Superior temporal gyrus (tissue), 1 donor: Measurements from ENCODE around the gene SBK1.
"Not testable (repeated sequence)": the region's sequence is repeated elsewhere in the genome, so short reads cannot be mapped to it uniquely, and the experiment has no call there.

Experiments used
- DNase-seq: peaks from one replicate; pipeline ENCODE4 v3.0.0-alpha.2; 2016; ENCODE audit errors: extremely low spot score

The SBK1 gene

DNA sequence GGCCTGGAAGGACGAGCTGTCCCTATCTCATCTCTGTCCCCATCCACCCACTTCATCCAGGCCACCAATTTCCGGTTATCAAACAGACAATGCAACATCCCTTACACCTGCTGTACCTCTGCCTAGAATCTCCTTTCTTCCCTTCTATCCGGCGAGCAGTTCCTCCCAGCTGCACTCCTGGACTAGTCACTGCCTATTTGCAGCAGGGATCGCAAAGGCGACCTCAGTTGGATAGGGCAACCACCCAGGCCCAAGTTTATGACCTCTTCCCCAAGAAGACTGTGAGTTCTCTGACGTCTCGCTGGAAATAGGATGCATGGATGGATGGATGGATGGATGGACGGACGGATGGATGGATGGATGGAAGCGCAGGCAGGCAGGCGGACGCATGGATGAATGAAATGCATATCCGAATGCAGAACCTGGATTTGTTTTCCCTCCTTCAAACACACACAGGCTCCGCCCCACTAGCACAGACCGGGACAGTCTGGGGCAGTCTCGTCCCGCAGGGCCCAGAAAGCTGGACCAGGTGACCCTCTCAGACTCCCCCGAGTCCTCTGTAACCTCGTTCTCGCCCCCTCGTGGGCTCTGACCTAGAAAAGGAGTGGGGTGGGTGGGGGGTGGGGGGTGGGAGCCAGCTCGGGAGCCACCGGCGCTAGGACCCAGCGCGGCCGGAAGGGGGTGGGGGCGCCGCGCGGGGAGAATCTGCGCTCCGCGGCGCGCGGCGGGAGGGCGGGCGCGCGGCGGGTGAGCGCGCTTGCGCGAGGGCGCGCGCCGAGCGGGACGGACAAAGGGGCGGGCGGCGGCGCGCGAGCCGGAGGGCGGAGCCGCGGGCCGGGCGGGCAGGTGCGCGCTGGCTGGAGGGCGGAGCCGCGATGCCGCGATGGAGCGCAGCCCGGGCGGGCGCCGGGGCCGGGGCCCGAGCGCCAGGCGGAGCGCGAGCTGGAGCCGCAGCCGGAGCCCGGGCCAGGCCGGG is at the start of gene SBK1:
SBK1 (plus strand) TSS at position 875 of the 976 bp plus-strand sequence. CDS start 24,867 bp downstream, outside the sequence.
- DNase-seq: peak; percentile 69

DNA sequence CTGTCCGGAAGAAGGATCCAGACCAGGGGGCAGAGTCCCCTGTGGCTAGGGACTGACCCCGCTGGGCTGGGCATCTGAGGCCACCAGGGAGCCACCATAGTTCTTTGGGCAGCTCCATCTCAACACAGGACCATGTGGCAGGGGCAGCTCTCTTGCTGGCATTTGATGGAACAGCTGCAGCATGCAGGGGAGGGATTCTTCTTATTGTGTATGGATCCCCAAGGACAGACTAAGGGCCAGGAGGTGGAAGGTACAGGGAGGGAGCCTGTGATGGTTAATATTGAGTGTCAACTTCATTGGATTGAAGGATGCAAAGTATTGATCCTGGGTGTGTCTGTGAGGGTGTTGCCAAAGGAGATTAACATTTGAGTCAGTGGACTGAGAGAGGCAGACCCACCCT is 42.8 kb upstream of the SBK1 start:
- DNase-seq: not testable (repeated sequence)

DNA sequence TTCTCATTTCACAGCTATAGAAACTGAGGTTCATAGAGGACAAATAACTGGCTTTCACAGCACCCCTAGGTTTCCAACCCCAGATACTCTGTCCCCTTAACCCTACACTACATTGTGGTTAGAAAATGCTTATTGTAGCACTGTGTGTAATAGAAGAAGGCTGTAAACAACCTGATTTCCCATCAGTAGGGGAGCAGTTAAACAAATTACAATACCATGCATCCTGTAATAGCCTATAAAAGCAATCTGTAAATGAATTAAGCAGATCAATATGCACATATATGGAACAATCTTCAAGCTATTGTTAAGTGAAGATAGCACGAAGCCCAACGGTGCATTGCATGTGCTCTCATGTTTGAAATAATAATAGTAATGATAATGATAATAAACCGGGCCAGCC is 41.3 kb upstream of the SBK1 start:
- DNase-seq: no peak

DNA sequence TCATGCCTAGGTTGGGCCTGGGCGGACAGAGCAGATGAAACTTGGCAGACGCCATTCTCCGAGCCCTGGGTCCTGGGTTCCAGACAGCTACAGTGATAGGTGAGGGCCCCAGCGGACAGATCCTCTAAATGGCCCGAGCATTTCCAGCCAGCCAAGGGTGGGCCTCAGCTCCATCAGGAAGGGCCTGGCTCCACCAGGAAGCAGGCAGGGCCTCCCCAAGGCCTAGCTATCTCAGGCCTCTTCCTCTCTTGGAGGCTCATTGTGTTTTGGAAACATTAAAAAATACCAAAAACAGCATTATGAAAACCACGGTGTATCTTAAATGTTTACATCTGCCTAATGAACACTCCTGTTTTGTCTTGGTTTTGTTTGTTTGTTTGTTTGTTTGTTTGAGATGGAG is 38.2 kb upstream of the SBK1 start:
- no peak for DNase-seq

DNA sequence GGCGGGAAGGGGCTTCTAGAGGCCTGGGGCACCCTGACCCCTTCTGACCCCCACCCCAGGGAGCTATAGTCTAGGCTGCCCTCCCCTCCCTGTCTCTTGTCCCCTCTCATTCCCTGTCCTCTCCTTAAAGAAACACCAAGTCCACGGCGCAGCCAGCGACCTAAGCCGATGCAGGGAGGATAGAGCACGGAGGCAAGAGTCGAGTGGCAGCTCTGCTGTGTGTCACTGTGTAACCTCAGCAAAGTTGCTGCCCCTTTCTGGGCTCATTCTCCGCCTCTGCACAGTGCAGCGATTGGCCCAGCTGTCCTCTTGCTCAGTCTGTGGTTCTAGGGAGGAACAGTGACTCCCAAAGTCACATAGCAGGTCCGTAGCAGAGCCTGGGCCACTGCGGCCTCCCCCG is 36.5 kb upstream of the SBK1 start:
- no peak for DNase-seq

DNA sequence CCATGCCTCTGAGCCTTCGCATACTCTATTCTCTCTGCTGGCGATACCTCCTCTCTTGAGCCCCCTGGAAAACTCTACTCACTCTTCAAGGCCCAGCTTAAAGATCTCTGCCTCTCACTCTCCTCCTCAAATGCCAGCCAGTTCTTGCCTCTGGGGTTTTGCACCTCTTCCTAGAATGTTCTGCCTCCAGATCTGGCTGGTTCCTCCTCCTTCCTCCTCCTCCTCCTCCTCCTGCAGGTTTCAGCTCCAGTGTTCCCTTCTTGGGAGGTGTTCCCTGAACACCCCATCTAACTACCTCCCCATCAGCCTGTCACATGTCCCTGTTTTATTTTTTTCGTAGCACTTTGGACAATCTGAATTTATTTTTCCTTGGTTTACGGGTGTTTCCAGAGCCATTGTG is 35.1 kb upstream of the SBK1 start:
- DNase-seq: no peak

DNA sequence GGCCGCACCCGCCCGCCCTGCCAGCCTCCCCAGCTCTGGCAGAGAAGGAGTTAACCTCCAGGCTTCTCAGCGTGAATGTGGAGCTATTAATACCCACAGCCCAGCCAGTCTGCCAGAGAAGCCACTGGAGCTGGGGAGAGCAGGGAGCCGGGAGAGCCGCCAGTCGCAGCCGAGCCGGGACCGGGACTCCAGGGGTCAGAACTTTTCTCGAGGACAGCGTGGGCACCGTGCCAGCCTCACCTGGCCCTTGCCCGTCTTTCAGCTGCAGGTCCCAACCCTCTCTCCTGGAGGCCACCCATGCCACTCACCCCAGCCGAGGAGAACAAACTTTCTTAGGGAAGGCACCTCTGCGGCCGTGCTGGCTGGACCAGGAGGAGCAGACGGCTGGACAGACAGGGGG is 33.8 kb upstream of the SBK1 start:
- DNase-seq: no peak

DNA sequence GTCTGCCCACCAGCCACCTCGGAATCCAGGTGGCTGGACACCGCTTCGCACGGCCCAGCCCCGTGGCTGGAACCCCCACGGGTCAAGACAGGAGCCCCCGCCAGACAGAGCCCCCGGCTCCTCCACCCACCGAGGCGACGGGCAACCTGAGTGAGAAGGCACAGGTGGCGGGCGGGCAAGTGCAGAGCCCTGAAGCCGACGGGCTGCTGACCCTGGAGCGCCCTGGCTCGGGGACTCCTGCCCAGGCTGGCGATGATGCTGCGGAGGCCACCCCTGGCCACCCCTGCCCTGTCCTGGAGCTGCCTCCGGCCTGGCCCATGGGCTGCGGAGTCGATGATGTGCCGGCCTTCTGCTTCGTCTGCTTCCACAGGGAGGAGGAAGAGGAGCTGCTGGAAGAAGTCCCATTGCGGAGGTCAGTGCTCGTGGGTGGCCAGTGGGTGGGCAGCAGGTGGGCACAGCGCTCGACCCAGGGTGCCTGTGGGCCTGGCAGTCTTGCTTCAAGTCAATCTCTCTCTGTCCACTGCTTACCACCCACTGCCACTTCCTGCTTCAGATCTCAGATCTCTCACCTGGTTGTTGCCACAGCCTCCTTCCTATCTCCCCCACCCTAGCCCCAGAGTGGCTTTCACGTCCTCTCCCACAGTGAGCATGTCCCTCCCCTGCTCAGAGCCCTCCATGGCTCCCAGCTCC is 33.1 kb upstream of the SBK1 start:
- DNase-seq: no peak

DNA sequence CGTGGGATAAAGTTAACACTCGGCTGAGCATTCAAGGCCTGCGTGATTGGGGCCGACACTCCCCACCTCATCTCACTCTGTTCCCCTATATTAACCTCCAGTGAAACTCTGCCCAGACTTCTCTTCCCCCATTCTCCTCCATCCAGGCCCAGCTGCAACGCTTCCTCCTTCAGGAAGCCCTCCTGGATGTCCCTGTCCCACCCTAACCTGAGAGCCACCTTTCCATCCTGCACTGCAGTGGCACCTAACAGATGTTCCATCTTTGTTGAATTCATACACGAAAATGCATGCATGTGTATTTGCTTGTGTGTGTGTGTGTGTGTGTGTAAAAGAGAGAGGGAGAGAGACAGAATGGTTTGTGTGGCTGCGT is 32.6 kb upstream of the SBK1 start:
- DNase-seq: no peak

DNA sequence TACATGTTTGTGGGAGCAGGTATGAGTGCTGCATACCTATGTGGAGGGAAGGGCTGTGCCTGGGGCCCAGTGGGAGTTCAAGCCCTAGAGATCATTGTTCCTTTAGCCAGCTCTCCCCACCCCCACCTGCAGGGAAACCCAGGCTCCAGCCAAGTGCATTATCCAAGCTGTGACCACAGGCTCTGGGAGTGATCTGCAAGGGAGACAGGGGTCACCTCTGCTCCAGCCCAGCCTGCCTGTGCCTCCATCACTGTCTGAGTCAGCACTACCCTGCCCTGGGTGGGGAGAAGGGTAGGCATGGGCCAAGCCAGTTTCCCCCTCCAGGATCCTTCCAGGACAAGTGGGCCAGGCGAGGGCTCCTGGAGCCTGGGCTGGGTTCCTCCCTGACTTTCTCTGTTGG is 32.1 kb upstream of the SBK1 start:
- DNase-seq: no peak

DNA sequence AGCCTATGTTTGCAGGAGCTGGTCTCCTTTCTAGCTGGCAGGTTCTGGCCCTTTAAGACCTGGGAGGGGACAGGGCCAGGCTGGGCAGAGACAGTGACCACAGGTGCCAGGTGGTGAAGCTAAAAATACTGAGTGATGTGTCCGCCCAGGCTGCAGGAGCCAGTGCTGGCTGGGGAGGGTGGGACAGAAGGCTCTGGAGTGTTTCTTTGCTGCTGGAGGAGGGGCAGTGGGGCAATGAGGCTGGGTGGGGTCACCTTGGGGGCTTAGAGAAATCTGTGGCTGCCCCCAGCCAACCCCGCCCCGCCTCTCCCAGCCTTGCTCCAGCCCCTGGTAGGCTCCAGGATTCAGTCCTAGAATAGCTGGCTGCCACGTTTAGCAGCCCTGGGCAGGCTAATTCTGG is 30.4 kb upstream of the SBK1 start:
- no peak for DNase-seq

DNA sequence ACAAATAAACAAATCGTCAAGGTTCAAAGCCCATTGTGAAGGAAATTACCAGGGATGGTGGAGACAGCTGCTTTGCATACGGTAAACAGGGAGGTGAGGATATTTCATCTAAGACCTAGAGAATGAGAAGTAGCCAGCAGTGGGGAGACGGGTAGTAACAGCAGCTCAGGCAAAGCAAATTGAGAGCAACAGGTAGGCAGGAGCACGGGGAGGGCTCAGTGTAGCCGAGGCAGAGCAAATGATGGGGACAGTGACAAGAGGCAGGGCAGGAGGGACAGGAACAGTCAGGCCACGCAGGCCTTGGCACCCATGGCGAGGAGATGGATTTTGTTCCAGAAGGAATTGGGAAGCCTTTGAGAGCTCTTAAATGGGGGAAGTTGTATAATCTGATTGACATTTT is 29.0 kb upstream of the SBK1 start:
- DNase-seq: no peak

DNA sequence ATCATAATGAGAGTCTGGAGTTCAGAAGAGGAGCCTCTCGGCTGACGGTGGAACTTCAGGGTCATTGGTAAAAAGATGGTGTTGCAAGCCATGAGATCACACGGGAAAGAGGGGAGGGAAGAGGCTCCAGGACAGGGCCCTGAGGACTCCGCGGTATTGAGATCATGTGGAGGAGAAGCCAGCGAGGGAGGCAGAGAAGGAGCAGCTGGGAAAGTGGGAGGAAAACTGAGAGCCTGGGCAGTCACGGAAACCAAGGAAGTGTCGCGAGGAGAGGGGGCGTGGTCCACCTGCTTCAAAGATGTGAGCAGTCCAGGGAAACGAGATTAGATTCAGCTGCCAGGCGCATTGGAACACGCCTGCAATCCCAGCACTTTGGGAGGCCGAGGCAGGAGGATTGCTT is 27.7 kb upstream of the SBK1 start:
- DNase-seq: peak; percentile 52

DNA sequence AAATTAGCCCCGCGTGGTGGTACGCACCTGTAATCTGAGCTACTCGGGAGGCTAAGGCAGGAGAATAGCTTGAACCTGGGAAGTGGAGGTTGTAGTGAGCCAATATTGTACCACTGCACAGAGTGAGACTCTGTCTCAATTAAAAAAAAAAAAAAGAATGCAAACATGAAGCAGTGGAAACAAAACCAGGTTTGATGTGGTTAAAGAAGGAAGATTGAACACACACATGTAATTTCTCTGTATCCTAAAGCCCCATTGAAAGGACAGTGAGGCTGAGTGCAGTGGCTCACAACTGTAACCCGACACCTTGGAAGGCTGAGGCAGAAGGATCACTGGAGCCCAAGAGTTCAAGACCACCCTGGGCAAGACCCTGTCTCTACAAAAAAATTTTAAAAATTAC is 26.5 kb upstream of the SBK1 start:
- DNase-seq: no peak

DNA sequence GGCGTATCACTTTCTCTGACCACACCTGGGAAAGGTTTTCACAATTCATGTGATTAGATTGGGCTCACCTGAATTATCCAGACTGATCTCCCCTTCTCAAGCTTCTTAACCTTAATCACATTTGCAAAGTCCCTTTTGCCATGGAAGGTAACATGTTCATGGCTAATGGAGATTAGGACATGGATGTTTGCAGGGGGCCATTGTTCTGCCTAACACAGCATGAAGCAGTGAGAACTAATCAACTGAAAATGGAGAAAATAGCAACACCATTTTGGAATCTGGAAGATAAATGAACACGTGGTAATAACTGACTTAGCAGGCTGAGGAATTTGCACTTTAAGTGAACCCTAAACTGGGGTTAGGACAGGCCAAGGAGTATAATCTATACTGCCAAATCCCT is 25.0 kb upstream of the SBK1 start:
- no peak for DNase-seq

DNA sequence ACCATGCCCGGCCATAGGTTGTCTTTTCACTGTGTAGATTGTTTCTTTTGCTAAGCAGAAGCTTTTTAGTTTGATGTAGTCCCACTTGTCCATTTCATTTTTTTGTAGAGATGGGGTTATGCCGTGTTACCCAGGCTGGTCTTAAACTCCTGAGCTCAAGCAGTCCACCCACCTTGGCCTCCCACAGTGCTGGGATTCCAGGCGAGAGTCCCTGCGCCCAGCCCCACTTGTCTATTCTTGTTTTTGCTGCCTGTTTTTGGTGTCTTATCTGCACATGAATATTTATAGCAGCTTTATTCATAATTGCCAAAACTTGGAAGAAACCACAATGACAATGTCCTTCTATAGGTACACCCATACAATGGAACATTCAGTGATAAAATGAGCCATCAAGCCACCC is 18.8 kb upstream of the SBK1 start:
- DNase-seq: no peak

DNA sequence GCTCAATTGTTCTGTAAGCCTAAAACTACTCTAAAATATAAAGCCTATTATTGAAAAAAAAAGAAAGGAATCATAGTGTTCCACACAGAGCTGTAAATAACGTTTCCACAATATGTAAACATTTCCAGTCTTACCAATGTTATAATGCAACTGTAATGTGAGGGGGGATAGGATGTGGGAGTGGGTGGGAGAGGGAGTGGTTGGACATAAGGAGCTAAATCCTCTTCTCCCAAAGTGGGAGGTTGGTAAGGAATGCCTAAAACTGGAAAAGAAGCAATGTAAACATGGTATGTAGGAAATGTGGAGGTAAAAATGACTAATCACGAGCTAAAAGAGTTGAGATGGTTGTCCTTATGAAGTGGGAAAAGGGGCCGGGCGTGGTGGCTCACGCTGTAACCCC is 17.6 kb upstream of the SBK1 start:
- DNase-seq: no peak

DNA sequence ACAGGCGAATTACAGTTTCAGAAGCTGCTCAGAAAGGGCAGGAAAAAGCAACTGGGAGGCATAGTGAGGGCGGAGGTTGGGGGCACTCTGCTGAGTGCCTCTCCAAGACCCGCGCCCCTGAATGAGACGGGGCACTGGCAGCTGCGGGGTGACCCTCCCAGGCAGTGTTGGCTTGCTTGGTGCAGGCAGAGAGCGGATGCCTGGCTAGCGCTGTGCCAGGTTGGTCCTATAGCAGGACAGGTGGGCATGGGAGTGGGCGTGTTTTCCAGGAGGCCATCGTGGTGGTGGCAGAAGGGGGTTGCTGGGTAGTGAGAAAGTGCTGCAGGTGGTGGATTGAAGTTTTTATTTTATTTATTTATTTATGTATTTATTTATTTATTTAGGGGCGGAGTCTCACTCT is 16.0 kb upstream of the SBK1 start:
- DNase-seq: no peak

DNA sequence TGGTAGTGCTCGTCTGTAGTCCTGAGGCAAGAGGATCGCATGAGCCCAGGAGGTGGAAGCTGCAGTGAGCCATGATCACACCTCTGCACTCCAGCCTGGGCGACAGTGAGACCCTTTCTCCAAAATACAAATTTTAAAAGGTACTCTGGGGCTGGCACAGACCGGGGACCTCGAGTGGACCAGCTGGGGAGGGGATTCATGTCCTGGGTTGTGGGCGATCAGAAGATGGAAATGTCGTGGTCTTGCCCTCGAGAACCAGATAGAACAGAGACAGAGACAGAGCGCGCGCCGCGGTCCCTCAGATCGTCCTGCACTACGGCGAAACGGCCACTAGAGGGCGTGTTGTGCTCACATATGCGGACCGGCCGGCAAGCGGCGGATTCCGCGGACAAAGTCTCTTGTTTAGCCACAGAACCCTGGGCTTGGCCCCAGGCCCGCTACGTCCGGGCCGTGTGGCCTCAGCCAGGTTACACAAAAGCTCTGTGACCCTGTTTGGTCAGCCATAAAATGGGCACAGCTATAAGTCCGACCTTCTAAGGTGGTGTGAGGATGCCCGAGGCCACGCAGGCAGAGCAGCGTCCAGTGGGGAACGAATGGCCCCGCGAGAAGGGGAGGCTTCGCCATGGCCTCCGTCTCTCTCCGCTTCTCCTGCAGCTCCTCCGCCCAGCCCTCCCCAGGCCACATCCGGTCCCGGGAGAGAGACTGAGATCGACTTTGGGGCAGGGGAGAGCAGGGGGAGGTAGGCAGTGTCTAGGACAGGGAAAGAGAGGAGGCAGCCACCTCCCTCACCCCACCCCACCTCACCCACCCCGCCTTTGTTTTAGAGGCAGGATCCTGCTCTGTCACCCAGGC is 14.6 kb upstream of the SBK1 start:
- peak; percentile 92 for DNase-seq

DNA sequence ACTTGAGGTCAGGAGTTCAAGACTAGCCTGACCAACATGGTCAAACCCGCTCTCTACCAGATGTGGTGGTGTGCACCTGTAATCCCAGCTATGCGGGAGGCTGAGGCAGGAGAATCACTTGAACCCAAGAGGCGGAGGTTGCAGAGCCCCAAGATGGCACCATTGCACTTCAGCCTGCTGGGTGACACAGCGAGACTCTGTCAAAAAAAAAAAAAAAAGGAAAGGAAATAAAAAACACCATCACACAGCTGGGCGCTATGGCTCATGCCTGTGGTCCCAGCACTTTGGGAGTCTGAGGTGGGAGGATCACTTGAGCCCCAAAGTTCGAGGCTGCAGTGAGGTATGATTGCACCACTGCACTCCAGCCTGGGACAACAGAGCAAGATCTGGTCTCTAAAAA is 13.3 kb upstream of the SBK1 start:
- DNase-seq: no peak

DNA sequence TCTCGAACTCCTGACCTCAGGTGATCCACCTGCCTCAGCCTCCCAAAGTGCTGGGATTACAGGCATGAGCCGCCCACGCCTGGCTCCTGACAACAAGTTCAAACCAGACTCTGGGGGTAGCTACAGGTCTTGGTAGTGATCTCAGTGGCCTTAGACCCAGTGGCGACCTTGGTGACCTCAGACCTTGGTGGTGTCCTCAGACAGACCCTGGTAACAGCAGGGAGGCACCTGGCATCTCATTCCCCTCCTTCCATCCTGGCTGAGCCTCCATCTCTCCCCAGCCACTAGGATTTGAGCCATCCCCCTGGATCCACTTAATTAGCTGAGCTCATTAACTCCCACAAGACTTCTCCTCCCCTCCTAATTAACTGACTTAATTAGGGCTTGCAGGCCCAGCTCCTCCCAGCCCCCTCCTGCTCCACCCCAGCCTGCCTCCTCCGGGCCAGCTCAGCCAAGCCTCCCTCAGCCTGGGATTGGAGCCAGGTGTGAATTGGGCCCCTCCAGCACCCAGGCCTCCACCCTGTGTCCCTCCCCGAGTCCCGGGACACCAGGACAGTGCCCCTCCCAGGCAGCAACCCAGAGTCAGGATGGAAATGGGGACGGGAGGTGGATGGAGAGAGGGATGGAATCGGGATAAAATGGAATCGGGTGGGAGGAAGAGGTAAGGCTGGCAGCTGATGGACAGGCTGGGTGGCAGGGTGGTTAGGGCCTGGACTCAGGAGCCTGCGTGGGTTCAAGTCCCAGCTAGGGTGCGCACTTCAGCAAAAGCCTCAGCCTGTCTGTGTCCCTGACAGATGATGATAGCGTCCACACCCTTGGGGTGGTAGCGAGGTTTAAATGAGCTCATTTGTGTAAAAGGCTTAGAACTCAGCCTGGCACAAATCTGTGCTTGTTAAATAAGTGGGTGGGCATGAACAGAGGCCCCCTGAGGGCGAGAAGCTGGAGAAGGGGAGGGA is 11.2 kb upstream of the SBK1 start:
- DNase-seq: no peak
